Suppressor macrophage (primary cell): ENCODE results near the gene CCDC9B.
A peak's percentile ranks its signal among the peaks of the same experiment; 100 is the strongest.

ENCODE experiments used
- DNase-seq, 4 experiments: peaks; one replicate each; pipeline ENCODE4 v3.0.0-alpha.2; 2020 to 2022
- total RNA-seq, 17 experiments: gene quantifications; one replicate each; lab custom pipeline; 2026; ENCODE audit warnings: mixed read lengths in 6 of 17, inconsistent platforms in 3 of 17; lab: John Stamatoyannopoulos, UW

CCDC9B gene
- 0.25 to 13.3 (median 4.3) reads per million in 17 experiments for total RNA-seq

DNA sequence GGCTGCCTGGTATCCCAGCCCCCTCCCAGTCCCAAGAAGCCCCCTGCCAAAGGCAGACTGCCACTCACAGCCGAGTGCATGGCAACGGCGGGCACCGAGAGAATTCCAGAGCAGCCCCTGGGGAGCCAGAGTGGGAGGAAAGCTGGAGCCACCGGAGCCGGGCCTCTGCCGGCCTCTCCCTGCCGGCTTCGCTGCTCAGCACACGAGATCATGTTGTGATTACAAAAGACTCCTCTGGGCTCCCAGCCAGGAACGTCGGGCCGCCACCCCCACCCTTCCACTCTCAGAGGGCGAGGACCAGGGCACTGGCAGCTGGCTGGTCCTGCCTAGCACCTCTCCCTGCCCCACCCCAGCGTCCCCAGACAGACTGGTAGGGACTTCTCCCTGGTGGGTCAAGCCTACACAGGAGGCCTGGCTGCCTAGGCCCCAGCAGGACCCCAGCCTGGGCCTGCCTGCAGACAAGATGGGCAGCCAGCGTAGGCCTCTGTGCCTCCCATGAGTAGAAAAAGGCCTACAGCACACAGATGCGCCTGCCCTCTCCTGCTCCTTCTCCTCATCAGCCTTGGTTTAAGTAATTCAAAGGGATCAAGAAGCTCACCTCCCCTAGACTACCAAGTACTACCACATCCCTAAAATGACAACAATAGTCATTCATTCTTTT, at the start of gene CCDC9B:
Gene CCDC9B (minus strand): TSS at position 200 of the 661 bp plus-strand sequence. CDS start 120 bp downstream, at position 80.
- DNase-seq = peak; percentile 89 to 94 (median 91)

GRCh38 chr15:40389824-40390595, 49.3 kb upstream of the CCDC9B start:
- DNase-seq = no peak

- peak; percentile 77 to 95 (median 86) for DNase-seq
Observed at GRCh38 chr15:40388941-40389823, 48.4 kb upstream of the CCDC9B start.

DNA sequence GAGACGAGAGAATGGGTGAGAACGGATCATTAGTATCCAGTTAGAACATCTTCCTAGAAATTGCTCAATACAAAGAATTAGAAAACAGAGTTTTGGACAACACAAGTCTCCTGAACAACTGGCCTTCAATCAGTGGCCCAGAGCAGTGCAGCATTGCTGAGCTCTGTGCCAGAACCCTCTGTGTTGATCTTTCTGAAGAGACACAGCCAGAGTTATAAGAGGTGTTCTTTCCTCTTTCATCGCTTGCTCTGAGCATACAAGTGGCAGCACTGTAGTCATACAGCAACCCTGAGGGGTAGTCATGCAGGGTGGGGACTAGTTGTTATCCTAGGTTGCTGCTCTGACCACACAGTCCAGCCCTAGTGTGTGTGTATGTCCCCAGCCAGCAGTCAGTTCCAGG, 45.7 kb upstream of the CCDC9B start:
- DNase-seq = no peak

DNA sequence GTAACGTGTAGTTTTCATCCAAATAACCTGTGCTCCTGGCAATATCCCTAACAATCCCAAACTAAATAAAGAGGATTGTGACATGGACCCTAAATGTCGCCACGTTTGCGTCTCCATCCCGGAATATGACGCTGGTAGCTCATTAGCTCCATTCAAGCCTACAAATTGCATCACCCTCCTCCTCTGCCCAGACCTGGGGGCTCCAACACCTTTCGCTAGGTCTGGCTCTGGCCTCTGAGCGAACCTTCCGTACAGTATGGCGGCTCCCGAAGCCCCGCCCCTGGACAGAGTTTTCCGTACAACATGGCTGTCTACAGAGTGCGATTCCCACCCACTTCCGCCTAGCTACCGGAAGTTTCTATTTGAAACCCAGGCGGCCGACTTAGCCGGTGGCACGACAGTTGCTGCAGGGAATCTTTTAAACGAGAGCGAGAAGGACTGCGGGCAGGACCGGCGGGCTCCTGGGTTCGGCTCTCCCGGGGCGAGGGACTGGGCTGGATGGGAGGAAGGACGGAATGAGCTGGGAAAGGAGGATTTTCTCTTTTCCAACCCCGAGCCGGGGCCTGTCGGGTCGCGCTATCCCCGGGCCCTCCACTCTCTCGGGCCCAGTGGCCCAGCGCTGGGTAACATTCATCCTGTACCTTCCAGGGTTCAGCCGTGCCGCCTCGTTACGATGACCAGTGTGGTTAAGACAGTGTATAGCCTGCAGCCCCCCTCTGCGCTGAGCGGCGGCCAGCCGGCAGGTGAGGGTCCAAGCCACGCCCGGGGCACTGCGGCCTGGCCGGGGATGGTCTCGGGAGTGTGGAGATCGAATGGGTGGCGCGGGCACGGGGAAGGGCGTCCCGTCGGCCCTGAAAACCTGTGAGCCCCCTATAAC, 42.1 kb upstream of the CCDC9B start, which contains the start of gene KNSTRN:
Gene KNSTRN (plus strand): TSS at position 142 of the 877 bp plus-strand sequence. CDS start 115 bp downstream, at position 257.
- DNase-seq = peak; percentile 95 to 96 (median 96)

GRCh38 chr15:40381818-40382529, 41.2 kb upstream of the CCDC9B start:
- DNase-seq = no peak

GRCh38 chr15:40380636-40381035, 39.9 kb upstream of the CCDC9B start:
- DNase-seq = no peak

GRCh38 chr15:40379853-40380252, 39.1 kb upstream of the CCDC9B start:
- peak; percentile 85 to 95 (median 92) for DNase-seq

- DNase-seq = no peak
Observed at GRCh38 chr15:40379374-40379773, 38.6 kb upstream of the CCDC9B start.

- DNase-seq = no peak
Observed at GRCh38 chr15:40377606-40378005, 36.9 kb upstream of the CCDC9B start.

- peak; percentile 52 to 81 (median 65) for DNase-seq
Observed at GRCh38 chr15:40372981-40373380, 32.2 kb upstream of the CCDC9B start.

GRCh38 chr15:40369971-40370370, 29.2 kb upstream of the CCDC9B start:
- no peak for DNase-seq

- no peak for DNase-seq
Observed at GRCh38 chr15:40369474-40369869, 28.7 kb upstream of the CCDC9B start.

DNA sequence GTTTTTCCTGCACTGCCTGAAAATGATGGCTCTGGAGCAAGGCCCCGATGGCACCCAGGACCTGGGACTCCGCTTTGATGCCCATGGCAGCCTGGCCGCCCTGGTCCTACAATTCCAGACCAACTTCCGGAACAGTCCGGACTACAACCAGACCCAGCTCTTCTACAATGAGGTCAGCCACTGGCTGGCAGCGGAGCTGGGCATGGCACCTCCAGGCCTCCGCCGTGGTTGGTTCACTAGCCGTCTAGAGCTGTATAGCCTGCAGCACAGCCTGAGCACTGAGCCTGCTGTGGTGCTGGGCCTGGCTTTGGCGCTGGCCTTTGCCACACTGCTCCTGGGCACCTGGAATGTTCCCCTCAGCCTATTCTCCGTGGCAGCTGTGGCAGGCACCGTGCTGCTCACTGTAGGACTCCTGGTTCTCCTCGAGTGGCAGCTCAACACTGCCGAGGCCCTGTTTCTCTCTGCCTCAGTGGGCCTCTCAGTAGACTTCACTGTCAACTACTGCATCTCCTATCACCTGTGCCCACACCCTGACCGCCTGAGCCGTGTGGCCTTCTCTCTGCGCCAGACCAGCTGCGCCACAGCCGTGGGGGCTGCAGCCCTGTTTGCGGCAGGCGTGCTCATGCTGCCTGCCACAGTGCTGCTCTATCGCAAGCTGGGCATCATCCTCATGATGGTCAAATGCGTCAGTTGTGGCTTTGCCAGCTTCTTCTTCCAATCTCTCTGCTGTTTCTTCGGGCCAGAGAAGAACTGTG, 28.2 kb upstream of the CCDC9B start:
- no peak for DNase-seq

- DNase-seq = peak; percentile 93 to 97 (median 96)
Observed at GRCh38 chr15:40367686-40368611, 27.2 kb upstream of the CCDC9B start.

DNA sequence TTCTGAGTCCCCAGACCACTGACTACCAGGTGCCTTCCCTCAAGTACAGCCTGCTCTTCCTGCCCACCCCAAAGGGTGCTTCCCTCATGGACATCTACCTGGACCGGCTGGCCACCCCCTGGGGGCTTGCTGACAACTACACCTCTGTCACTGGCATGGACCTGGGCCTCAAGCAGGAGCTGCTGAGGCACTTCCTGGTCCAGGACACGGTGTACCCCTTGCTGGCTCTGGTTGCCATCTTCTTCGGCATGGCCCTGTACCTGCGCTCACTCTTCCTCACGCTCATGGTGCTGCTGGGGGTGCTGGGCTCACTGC, 26.6 kb upstream of the CCDC9B start:
- DNase-seq = no peak

- DNase-seq = no peak
Observed at GRCh38 chr15:40366457-40367370, 26.0 kb upstream of the CCDC9B start.
